Activated CD4-positive, alpha-beta T cell treated with anti-CD3 and anti-CD28 coated beads, Interleukin-2, Interleukin-6, amounts not matched to agents 100 ng/mL and 50 ng/mL, durations not matched to agents 16 hours and 8 hours (primary cell): ENCODE results near the gene FAT3.

Experiments
- DNase-seq: peaks from one replicate; pipeline ENCODE4 v3.0.0-alpha.2; 2020

Gene FAT3

DNA sequence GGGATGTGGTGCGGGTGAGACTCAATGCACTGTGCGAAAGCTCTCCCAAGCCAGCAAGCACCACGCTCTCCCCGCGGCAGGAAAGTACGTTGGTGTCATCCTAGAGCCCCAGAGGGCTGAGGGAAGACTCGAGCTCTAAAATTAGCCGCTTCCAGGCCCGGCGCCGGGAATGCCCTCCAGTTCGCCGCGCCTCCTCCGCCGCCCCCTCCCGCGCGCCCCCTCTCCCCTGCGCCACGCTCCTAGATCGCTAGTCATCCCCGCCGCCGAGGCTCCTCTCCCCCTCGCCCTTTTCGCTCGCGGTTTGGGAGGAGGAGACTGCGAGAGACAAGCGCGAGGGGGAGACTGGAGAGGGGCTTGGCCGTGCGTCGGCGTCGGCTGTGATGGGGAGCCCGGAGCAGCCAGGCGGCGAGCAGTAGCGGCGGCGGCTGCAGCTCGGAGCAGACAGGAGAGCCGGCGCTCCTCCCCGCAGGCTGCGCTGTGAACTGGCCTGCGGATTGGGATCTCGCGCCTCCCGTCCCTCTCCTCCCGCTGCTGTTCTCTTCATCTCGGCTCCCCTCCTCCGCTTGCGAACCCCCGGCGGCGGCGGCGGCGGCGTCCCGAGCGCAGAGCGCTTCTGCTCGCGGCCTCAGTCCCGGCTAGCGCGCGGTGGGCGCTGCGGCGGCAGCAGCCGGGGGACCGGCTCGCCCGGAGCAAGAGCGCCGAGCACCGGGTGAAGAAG is at the start of gene FAT3:
Gene FAT3 (plus strand): TSS at position 412 of the 718 bp plus-strand sequence. CDS start 127,295 bp downstream, outside the sequence.
- no peak for DNase-seq

DNA sequence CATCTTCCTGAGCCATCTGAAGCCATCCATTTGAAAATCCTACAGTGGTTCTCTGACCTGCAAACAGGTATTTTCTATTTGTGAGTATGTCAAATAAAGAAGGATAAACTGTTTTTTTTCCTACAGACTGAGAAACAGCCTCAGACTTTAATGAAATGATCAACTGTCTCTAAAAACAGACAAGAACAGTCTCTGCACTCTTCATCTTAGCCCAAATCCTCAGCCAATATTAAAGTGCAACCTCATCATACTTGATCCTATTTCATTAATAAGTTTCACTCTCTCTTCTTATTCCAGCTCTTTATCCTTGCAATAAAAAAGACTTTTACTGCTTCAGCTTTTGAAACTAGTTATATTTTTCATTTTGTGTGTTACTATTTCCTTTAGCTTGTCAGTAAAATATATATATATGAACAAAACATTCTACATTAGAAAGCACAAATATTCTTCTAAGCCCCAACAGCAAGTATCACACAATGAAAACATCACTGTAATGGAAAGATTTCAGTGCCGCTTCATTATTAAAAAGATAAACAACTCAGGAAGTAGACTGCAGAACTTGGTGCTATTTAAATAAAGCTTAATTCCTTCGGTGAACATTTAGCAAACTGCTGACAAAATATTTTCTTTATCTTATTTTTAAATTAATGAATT is 45.5 kb upstream of the FAT3 start:
- no peak for DNase-seq

DNA sequence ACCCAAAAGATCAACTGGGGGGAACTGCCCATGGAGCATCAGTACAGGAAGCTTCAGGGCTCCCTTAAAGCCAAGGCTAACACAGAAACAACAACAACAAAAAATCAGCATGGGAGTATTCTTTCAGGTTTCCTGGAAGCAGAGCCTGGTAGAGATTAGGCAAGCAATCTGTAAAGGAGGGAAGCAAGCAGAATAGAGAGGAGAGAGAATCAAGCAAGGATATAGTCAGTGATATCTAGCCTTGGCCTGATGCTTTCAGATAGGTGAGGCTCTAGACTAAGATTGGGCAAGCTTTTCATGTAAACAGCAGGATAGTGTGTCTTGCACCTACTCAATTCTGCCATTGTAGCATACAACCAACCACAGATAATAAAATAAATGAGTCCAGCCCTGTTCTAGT is 44.4 kb upstream of the FAT3 start:
- DNase-seq = no peak

DNA sequence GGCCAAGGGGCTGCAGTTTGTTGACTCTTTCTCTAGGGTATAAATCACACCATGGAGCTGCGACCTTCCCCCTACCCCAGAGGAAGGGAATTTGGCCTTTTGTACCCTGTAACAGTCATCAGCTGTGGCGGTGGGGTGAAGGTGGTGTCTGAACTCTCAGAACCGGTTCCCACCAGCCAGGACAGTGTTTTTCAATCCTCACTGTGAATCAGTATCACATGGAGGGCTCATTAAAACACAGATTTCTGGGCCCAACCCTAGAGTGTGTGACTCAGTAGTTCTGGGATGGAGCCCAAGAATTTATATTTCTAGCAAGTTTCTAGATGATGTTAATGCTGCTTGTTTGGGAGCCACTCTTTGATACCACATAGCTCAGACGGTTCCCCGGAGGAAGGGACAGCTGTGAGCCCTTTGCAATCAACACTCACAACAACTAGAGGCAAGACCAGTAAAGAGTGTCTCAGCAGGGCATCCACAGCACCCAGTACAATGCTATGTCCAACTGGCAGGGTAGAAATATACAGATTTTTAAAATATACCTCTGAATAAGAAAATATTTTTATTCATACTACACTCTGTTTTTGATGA is 43.9 kb upstream of the FAT3 start:
- no peak for DNase-seq

DNA sequence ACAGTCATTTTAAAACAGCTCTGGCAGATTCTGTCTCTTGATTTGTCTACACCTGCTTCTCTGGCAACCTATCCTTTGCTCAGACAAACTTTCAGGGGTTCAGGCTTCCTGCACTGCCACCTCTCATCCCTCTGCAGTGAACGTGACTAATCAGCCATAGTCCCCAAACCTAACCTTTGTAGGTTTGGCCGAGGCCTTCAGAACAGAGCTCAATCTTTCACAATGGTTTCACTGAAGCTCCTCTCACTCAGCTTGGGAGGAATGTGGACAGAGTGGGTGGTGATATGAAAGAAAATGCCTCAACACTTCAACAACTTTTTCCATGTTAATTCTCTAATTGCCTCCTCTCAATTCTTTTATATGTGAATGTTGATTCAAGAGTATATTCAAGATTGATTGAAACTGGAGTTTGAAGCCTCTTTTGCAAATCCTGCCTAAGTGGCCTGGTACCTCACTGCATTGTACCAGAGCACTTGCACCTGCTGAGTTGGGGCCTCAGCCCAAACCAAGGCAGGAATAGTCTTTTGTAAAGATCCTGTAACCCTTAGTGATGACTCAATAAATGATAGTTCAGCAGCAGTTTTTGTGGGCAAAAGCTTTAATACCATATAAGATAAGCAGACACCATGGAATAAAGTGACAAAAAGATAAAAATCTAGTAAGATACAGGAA is 33.9 kb upstream of the FAT3 start:
- no peak for DNase-seq

DNA sequence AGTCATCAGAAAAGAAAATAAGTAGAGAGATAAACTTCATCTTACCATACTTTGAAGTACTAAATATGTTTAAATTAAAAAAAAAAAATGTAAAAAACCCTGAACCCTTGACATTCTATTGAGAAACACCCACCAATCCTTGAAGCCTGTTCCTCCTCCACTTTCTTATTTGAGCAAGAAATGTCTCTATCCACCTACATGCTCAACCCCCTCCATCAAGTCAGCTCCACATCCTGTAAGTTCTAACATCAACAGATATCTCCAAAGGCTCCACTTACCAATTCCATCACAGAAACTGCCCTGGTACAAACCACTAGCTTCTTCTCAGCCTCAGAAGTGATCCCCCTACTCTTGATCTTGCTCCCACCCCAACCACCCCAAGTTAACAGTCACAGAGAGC is 32.5 kb upstream of the FAT3 start:
- no peak for DNase-seq

DNA sequence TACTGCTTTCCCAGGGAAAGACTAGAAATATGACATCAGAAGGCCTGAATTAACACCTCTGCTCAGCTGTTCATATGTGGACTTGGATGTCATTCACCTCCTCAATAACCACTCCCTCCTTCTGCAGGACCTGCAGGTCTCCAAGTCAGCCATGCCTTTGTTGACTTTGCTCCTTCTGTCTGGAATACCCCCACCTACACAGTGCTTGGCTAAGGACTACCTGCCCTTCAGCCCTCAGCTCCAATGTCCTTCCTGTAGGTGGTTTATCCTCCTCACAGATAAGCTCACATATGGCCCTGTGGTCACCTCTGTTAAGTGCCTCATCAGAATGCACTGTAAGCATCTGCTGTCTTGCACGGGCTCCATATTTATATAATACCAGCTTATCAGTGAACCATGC is 26.4 kb upstream of the FAT3 start:
- no peak for DNase-seq

DNA sequence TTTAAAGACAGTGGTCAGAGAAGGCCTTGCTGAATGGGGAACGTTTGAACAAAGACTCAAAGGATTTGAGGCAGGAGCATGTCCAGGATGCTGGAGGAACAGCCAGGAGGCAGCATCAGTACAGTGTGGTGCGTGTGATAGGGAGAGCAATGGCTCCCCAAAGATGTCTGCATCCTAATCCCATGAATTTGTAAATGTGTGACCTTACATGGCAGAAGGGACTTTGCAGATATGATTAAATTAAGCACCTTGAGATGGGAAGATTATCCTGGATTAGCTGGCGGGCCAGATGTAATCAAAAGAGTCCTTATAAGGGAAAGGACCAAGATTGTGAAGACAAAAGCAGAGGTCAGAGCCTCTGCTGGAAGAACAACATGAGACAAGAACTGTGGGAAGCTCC is 24.6 kb upstream of the FAT3 start:
- DNase-seq = no peak

DNA sequence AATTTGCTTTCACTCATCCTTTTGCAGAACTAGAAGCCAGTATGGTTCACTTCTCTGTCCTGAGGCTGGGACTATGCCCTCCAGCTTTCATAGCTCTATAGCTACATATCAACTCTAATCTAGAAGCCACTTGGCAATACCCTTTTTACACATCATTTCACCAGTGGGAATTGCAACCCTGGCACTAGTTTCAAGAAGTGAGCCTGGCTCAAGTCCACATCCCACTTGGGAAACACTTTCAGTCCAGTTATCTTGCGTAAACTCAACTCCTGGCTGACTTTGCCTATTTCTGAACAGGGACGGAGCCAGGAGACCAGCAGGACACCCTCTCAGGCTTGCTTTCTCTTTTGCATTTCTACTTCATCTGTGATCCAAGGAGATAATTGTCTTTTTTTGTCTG is 19.9 kb upstream of the FAT3 start:
- no peak for DNase-seq

DNA sequence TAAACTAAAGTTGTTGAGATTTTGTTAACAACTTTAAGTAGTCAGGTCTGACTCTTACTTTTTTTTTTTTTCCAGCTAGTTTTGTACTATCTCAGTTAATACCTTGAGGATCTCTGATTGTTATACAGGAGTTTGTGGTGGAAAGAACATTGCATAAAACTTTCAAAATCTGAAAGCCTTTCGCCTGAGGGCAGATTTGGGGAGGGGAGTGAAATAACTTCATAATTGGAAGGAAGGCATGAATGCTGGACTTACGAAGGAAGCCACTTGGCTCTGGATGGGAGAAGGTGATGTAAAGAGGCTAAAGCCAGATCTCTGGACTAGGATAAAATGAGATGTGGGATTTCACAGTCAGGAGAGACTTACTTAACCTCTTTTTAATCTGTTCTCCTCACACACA is 18.2 kb upstream of the FAT3 start:
- no peak for DNase-seq

DNA sequence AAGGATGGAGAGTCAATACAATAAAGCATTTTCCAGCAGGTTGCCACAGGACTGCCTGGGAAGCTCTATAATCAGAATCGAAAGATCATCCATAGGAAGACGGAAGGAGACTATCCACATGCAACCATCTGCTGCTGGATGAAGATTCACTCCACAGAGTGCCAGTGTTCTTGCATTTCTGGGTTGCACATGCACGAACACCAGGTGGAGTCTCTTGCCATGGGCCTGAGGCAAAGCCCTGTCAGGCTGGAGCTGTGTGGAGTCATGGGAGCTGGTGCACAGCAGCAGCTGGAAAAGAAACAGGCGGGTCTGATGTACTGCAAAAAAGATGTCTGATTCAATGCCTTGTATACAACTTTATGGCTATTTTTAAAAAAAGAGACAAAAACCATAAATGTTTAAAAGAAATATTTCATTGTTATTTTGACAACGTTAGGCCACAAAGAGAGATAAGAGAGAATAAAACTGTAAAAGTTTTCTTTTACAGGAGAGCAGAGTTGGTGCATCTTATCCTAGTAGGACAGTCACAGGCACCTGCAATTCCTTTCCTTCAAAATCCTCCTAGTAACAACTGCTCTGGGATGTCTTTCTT is 12.9 kb upstream of the FAT3 start:
- no peak for DNase-seq

DNA sequence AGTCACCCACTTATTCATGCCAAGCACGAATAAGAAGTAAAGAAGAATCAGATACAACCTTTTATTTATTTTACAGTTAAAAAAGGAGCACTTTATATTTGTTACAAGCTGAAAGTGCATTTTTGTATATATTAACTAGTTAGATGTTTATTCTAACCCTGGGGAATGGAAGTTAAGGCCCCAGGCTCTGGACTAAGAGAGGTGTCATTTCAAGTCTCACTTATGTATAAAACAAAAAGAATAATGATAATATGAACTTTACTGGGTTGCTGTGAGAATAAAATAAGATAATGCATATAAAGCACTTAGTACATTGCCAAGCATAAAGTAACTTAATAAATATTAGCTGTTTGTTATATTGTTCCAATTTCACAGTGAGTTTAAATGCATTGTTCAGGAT is 12.1 kb upstream of the FAT3 start:
- no peak for DNase-seq

DNA sequence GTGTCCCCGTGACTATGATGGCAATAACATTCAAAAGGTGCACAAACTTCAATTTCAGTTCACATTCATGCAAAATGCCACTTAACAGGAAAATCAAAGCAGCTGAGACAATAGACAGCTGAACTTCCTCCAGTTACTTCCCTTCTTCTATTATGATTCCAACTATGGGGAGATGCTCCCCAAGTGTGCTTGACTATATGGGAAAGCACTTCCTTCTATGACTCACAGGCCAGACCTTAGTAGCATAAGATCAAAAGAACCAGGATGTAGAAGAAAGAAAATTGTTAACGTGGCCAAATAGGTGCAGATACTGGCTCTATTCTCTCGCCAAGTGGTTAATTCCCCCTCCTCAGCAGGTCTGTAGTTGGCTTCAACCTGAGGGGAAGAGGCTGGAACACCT is 7.8 kb upstream of the FAT3 start:
- no peak for DNase-seq

DNA sequence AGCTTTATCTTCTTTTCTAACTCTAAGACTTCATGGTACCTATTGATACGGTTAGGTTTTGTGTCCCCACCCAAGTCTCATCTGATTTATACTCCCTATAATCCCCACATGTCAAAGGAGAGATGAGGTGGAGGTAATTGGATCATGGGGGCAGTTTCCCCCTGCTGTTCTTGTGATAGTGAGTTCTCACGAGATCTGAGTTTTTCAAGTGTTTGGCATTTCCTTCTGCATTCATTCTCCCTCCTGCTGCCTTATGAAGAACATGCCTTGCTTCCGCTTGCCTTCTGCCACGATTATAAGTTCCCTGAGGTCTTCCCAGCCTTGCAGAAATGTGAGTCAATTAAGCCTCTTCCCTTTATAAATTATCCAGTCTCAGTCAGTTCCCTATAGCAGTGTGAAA is 5.1 kb upstream of the FAT3 start:
- DNase-seq = no peak

DNA sequence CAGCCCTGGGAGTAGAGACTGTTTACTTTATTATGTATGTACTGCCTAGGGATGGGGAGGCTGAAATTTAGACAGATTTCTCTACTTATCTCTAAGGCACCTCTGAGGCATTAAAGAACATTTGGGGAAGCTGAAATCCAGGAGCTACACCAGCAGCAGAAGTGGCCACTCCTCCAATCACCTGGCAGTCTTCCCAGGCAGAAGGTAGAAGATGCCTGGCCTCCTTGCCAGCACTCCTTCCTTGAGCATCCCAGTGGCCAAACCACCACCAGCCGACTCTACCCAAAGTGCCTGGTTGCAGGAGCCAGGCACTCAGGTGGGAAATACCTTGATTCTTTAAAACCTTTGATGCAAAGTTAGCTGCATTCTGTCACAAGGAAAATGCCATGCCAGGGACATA is 1.9 kb upstream of the FAT3 start:
- DNase-seq = no peak

DNA sequence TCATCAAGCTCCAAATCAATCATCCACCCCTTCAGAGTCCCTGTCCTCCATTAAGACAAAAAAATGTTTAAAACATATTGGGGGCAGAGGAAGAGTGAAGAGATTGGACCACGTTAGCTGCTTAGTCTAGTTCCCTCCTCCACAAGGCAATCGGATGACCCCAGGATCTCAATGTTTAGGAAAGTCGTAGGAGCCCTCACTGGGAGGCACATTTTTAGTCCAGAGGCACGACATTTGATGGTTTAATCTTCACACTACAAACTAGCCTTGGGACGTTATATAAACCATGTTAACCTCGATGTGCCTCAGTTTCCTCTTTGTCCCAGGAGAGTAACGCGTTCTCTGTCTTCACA is 588 bp upstream of the FAT3 start:
- DNase-seq = no peak

DNA sequence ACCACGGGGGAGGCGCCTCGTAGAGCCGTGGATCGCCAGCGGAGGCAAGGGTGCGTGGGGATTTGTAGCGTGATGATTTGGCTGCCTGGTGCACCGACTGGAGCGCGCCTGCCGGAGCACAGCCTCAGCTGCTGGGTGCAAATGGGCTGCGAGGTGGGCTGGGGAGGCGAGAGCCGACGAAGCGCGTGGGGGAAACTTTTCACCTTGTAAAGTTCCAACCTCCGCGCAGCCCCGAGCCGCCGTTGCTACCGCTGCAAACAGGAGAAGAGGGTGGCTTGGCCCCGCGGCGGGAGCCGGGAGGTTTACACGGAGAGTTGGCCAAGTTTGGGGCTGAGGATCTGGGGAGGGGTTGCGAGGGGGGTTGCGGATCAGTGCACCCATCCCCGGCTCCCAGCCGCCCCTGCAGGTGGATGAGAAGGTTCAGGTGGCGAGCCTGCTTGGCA is 528 bp downstream of the FAT3 start:
- DNase-seq = no peak

DNA sequence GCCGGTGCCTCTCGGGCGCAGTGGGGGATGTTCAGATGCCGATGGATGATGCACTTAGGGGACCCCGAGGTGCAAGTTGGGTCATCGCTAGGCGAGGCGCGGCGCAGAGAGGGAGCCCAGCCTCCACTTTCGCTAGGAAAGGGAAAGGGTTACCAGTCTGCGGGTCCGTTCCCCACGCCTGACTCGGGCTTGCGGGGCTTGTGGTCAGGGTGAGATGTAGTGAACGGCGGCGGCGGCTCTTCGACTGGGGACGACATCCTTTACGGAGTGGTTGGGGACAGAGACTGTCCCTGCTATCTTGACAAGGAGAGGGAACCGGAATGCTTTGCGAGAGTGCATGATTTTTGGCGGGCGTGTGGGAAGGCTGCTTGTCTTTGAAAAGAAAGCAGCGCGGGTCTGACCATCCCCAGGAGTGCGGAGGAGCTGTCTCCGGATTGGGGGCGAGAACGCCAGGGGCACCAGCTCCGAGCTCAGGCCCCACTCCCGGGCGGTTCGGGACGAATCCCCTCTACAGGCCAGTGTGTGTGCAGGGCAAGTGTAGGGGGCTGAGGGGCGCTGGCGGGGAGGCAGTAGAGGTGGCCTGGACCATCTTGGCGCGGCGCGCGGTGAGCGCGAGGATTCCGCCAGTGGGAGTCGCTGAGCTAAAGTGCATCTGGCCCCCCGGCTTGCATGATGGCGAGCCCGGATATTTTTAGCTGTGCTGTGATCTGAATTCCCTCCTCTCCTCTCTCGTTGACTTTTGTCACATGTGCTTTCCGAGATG is 1.1 kb downstream of the FAT3 start:
- DNase-seq = no peak

DNA sequence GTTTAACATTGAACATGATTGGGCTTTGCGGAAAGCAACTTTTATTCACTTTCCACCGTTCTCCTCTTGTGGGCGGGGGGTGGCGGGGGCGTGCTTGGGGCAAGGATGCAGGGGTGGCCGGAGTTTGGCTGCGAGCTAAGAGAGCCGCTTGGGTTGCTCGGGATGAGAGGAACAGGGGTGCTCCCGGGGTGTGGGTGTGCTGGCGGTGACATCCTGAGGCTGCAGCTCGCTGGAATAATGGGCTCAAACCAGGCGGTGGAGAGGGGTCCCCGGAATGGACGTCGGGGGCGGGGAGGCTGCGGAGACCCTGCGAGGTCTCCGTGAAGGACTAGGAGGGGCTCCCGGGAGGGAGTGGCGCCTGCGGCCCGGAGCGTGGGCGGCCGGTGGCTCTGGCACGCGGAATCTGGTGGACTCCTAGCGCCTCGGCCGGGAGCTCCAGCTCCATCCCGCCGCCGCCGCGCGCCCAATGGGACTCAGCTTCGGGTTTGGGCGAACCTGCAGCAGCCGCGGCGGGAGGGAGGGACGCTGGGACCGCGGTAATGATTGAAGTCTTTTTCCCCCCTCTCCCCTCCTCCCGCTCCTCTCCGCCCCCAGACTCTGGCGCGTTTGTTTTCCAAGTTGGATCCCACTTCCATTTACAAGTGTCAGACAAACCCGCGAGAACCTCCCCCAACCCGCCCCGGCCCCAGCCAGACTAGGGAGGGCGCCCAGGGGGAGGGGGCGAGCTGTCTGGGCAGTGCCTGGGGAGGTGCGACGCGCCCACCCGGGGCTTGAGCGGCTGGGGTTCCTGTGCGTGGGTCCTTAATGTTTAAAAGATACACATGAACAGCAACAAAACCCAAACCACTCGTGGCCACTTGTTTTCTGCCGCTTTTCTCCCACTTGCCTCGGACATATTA is 2.0 kb downstream of the FAT3 start:
- DNase-seq = no peak

DNA sequence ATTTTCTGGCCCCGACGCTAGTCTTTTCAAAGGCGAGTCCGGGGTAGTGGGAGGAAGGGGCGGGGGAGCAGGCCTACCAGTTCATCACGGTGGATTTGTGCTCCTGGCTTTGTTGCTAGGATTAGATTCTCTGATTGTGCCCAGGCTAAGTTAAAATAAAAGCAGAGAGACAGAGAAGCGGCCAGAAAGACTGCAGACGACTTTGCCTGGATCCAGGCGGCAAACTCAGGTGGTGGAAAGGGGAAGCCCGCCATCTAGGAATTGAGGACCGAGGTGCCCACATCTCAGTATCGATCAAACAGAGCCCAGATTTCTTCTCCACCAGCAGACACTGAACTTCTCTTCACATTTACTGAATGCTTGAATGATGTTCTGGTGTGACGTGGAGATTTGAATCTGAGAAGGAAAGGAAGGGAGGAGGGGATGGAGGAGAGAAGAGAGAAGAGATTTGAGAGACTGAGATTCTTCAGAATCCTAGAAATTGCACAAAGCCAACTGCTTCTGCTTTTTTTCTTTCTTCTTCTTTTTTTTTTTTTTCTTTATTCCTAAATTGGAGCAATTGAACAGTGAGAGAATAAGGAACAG is 2.7 kb downstream of the FAT3 start:
- DNase-seq = no peak
